Measurements from ENCODE around the gene YEATS2. TPM values are rescaled to one million over a fixed set of nuclear protein-coding genes. Genes with fewer than 3 reads are reported as not detected.

YEATS2 gene
- total RNA-seq, 1 donor from 2014 or later = 10.7 TPM

- Histone ChIP-seq H3K4me3 (no peak overlapping the region), H3K4me1 (no peaks in the 10 kb centered on the region), H3K27ac (replicated peaks) (no peak overlapping the region), H3K27me3 (ENCODE audit: low read depth) (no peaks in the 10 kb centered on the region), H3K36me3 (peaks cover 32% of the 10 kb centered on the region), H3K9me3 (replicated peaks) (no peaks in the 10 kb centered on the region)
- intact Hi-C loops (cut with micrococcal nuclease) = no loop called here
- no peak for TF ChIP-seq CTCF (IDR thresholded peaks at IDR 0.05; ENCODE audit: borderline replicate concordance)
- DNase-seq = no peak
Measured at GRCh38 chr3:183815563-183815940, 118.0 kb downstream of the YEATS2 start.

GRCh38 chr3:183815951-183816475 is 118.4 kb downstream of the YEATS2 start:
- H3K4me3 ChIP-seq = no peak overlapping the region
- no peaks in the 10 kb centered on the region for H3K27me3 ChIP-seq (ENCODE audit: low read depth)
- no peak overlapping the region for H3K27ac ChIP-seq (replicated peaks)
- no peaks in the 10 kb centered on the region for H3K4me1 ChIP-seq
- no peak for DNase-seq
- H3K9me3 ChIP-seq (replicated peaks) = no peaks in the 10 kb centered on the region
- peaks cover 28% of the 10 kb centered on the region for H3K36me3 ChIP-seq
- intact Hi-C loops (cut with micrococcal nuclease) = no loop called here
- TF ChIP-seq CTCF (IDR thresholded peaks at IDR 0.05; ENCODE audit: borderline replicate concordance) = no peak

GRCh38 chr3:183816681-183817510 is 119.3 kb downstream of the YEATS2 start:
- no peaks in the 10 kb centered on the region for H3K9me3 ChIP-seq (replicated peaks)
- H3K4me1 ChIP-seq = no peaks in the 10 kb centered on the region
- H3K27ac ChIP-seq (replicated peaks) = no peak overlapping the region
- H3K27me3 ChIP-seq (ENCODE audit: low read depth) = no peaks in the 10 kb centered on the region
- H3K4me3 ChIP-seq = no peak overlapping the region
- no peak for DNase-seq
- intact Hi-C loops (cut with micrococcal nuclease) = no loop called here
- H3K36me3 ChIP-seq = peaks cover 21% of the 10 kb centered on the region
- TF ChIP-seq CTCF (IDR thresholded peaks at IDR 0.05; ENCODE audit: borderline replicate concordance) = no peak

- Histone ChIP-seq H3K27ac (replicated peaks) (no peak overlapping the region), H3K4me1 (no peaks in the 10 kb centered on the region), H3K27me3 (ENCODE audit: low read depth) (no peaks in the 10 kb centered on the region), H3K9me3 (replicated peaks) (no peaks in the 10 kb centered on the region), H3K36me3 (peaks cover 21% of the 10 kb centered on the region), H3K4me3 (no peak overlapping the region)
- TF ChIP-seq CTCF (IDR thresholded peaks at IDR 0.05; ENCODE audit: borderline replicate concordance) = no peak
- no peak for DNase-seq
- intact Hi-C loops (cut with micrococcal nuclease) = no loop called here
Measured at GRCh38 chr3:183817639-183818038, 120.0 kb downstream of the YEATS2 start.

GRCh38 chr3:183818041-183818620 is 120.5 kb downstream of the YEATS2 start:
- intact Hi-C loops (cut with micrococcal nuclease) = no loop called here

More at GRCh38 chr3:183818041-183818620, 120.5 kb downstream of the YEATS2 start:
- no peak overlapping the region for H3K27ac ChIP-seq (replicated peaks)
- no peak for TF ChIP-seq CTCF (IDR thresholded peaks at IDR 0.05; ENCODE audit: borderline replicate concordance)
- no peak for DNase-seq
- H3K4me3 ChIP-seq = no peak overlapping the region
- H3K9me3 ChIP-seq (replicated peaks) = no peaks in the 10 kb centered on the region
- no peaks in the 10 kb centered on the region for H3K4me1 ChIP-seq
- peaks cover 21% of the 10 kb centered on the region for H3K36me3 ChIP-seq
- no peaks in the 10 kb centered on the region for H3K27me3 ChIP-seq (ENCODE audit: low read depth)
